GM19238 (cell line): Measurements from ENCODE around the gene STXBP6.
"Not testable (repeated sequence)": the region's sequence is repeated elsewhere in the genome, so short reads cannot be mapped to it uniquely, and the experiment has no call there.

ENCODE experiments used
- DNase-seq: peaks from one replicate; pipeline ENCODE4 v3.0.0; 2011; ENCODE audit warnings: low spot score; ENCODE audit not compliant: insufficient read length

Gene STXBP6

GRCh38 chr14:24858684-24859083, 191.3 kb downstream of the STXBP6 start:
- no peak for DNase-seq

- DNase-seq: no peak
Observed at GRCh38 chr14:24858052-24858451, 191.9 kb downstream of the STXBP6 start.

- DNase-seq: no peak
Observed at GRCh38 chr14:24857277-24857676, 192.7 kb downstream of the STXBP6 start.

GRCh38 chr14:24853446-24853845, 196.5 kb downstream of the STXBP6 start:
- DNase-seq: no peak

GRCh38 chr14:24852312-24853060, 197.5 kb downstream of the STXBP6 start:
- no peak for DNase-seq

GRCh38 chr14:24851837-24852236, 198.1 kb downstream of the STXBP6 start:
- no peak for DNase-seq

- DNase-seq: no peak
Observed at GRCh38 chr14:24851406-24851805, 198.5 kb downstream of the STXBP6 start.

- no peak for DNase-seq
Observed at GRCh38 chr14:24850072-24850471, 199.9 kb downstream of the STXBP6 start.

- DNase-seq: no peak
Observed at GRCh38 chr14:24849471-24849870, 200.5 kb downstream of the STXBP6 start.

GRCh38 chr14:24848102-24848790, 201.7 kb downstream of the STXBP6 start:
- no peak for DNase-seq

- DNase-seq: no peak
Observed at GRCh38 chr14:24847568-24848095, 202.3 kb downstream of the STXBP6 start.

- no peak for DNase-seq
Observed at GRCh38 chr14:24846261-24846660, 203.7 kb downstream of the STXBP6 start.

- no peak for DNase-seq
Observed at GRCh38 chr14:24845851-24846250, 204.1 kb downstream of the STXBP6 start.

GRCh38 chr14:24844011-24844410, 205.9 kb downstream of the STXBP6 start:
- no peak for DNase-seq

GRCh38 chr14:24843494-24843893, 206.5 kb downstream of the STXBP6 start:
- DNase-seq: peak; percentile 2

- no peak for DNase-seq
Observed at GRCh38 chr14:24840204-24840893, 209.6 kb downstream of the STXBP6 start.

- no peak for DNase-seq
Observed at GRCh38 chr14:24839617-24840203, 210.2 kb downstream of the STXBP6 start.

GRCh38 chr14:24838945-24839616, 210.9 kb downstream of the STXBP6 start:
- no peak for DNase-seq

- DNase-seq: no peak
Observed at GRCh38 chr14:24837280-24838046, 212.5 kb downstream of the STXBP6 start.

GRCh38 chr14:24836324-24836723, 213.6 kb downstream of the STXBP6 start:
- not testable (repeated sequence) for DNase-seq
